Common myeloid progenitor, CD34-positive (primary cell): ENCODE measurements around the gene PNMT.

Experiments used
- CTCF ChIA-PET: fragments of 350-600 bp; sonication (Branson Sonifier 250); formaldehyde crosslinking; loops from one replicate; lab custom pipeline; 2021; ENCODE audit warnings: antibody characterized with exemption; lab: Charles Lee
- POLR2A ChIA-PET: fragments of 350-600 bp; sonication (Branson Sonifier 250); formaldehyde crosslinking; loops from one replicate; lab custom pipeline; 2021; ENCODE audit warnings: antibody characterized with exemption; lab: Charles Lee
- DNase-seq, 3 donors: peaks; one replicate each; pipeline versions ENCODE4 v3.0.0 to v3.0.0-alpha.2; 2013
- H3K27ac ChIP-seq, 2 experiments: 1 replicate in 1 of 2; 2 replicates in 1 of 2; pipeline ENCODE4 v1.7.0; 2013; ENCODE audit warnings: inconsistent platforms in 2 of 2, low read length in 2 of 2, mild to moderate bottlenecking in 2 of 2, low read depth in 1 of 2, moderate library complexity in 1 of 2; ENCODE audit not compliant: severe bottlenecking in 2 of 2, insufficient read depth in 1 of 2, poor library complexity in 1 of 2
- H3K27me3 ChIP-seq, 5 experiments: replicated peaks in 2 of 5; 1 replicate in 3 of 5; 2 replicates in 2 of 5; pipeline versions ENCODE4 v1.6.1 to v1.7.0; 2013; ENCODE audit warnings: low read length in 4 of 5, mild to moderate bottlenecking in 2 of 5, moderate library complexity in 2 of 5, inconsistent platforms in 1 of 5; ENCODE audit not compliant: insufficient read depth in 5 of 5, control insufficient read depth in 4 of 5
- H3K36me3 ChIP-seq, 4 experiments: 1 replicate in 2 of 4; 2 replicates in 2 of 4; pipeline versions ENCODE4 v1.6.1 to v1.7.0; 2013; ENCODE audit warnings: low read length in 3 of 4, control low read depth in 1 of 4, mild to moderate bottlenecking in 1 of 4; ENCODE audit not compliant: control insufficient read depth in 4 of 4, insufficient read depth in 4 of 4
- H3K4me1 ChIP-seq, 4 experiments: 1 replicate in 3 of 4; 2 replicates in 1 of 4; pipeline versions ENCODE4 v1.6.1 to v1.7.1; 2013; ENCODE audit warnings: low read length in 3 of 4, mild to moderate bottlenecking in 3 of 4, control low read depth in 1 of 4, inconsistent platforms in 1 of 4, moderate library complexity in 1 of 4; ENCODE audit not compliant: control insufficient read depth in 4 of 4, insufficient read depth in 4 of 4; ENCODE audit errors: control extremely low read depth in 1 of 4
- H3K4me3 ChIP-seq, 7 experiments: 1 replicate in 4 of 7; 2 replicates in 3 of 7; pipeline versions ENCODE4 v1.5.1 to v1.7.0; 2013; ENCODE audit warnings: mild to moderate bottlenecking in 7 of 7, low read length in 6 of 7, moderate library complexity in 6 of 7, inconsistent platforms in 2 of 7, low read depth in 2 of 7, control low read depth in 1 of 7; ENCODE audit not compliant: insufficient read depth in 4 of 7, control insufficient read depth in 1 of 7; ENCODE audit errors: extremely low read depth in 1 of 7
- H3K9me3 ChIP-seq, 5 experiments: 1 replicate in 4 of 5; 2 replicates in 1 of 5; pipeline versions ENCODE4 v1.6.1 to v1.7.1; 2013; ENCODE audit warnings: low read length in 4 of 5, mild to moderate bottlenecking in 2 of 5, inconsistent platforms in 1 of 5, low read depth in 1 of 5, moderate library complexity in 1 of 5; ENCODE audit not compliant: control insufficient read depth in 4 of 5, insufficient read depth in 2 of 5; ENCODE audit errors: control extremely low read depth in 1 of 5
- WGBS: methylation state at CpG from one replicate; pipeline ENCODE4 v1.1.5; 2013; ENCODE audit not compliant: insufficient coverage; 5-methylcytosine and 5-hydroxymethylcytosine counted together

Gene PNMT

DNA sequence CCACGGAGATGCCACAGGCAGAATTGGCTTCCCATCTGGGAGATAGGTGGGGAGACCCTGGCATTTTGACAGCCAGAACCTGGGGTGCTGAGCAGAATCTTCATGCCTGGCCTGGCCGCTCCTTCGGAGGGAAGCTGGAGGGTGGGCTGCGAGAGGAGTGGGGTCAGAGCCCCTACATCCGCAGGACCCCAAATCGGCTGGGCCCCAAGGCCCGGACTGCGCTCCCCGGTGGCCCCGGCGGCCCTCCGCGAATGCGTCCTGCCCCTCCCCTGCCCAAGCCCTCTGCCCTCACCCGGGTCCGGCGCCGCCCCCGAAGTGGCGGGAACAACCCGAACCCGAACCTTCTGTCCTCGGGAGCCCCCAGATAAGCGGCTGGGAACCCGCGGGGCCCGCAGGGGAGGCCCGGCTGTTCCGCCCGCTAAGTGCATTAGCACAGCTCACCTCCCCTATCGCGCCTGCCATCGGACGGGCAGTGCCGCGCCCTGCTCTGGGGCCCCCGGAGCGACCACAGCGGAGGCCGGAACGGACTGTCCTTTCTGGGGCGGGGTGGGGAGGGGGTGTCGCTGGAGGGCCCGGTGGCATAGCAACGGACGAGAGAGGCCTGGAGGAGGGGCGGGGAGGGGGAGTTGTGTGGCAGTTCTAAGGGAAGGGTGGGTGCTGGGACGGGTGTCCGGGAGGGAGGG, 850 bp upstream of the PNMT start:
- Histone ChIP-seq H3K4me1 (peaks cover 0 to 66% (median 36%) of the 10 kb centered on the region in 4 experiments), H3K36me3 (peaks cover 0 to 7% (median 3%) of the 10 kb centered on the region in 4 experiments), H3K4me3 (peak overlapping the region in 4 of 7 experiments; percentile 17 to 63 (median 41)), H3K27ac (peak overlapping the region in 1 of 2 experiments; percentile 43), H3K9me3 (no peaks in the 10 kb centered on the region), H3K27me3 (peaks cover 0 to 31% (median 11%) of the 10 kb centered on the region in 5 experiments)
- peak in 1 of 3 donors; percentile 52 for DNase-seq
- ChIA-PET POLR2A (no interaction called here), CTCF (interaction anchor here (2.4 to 22.5 kb wide), 4 partner anchors 10 to 42 kb away, joined by 23 to 445 read pairs (median 91); partner anchors contain the start of gene PPP1R1B)
- 5% methylated on average over 33 of the region's 49 CpGs for WGBS

DNA sequence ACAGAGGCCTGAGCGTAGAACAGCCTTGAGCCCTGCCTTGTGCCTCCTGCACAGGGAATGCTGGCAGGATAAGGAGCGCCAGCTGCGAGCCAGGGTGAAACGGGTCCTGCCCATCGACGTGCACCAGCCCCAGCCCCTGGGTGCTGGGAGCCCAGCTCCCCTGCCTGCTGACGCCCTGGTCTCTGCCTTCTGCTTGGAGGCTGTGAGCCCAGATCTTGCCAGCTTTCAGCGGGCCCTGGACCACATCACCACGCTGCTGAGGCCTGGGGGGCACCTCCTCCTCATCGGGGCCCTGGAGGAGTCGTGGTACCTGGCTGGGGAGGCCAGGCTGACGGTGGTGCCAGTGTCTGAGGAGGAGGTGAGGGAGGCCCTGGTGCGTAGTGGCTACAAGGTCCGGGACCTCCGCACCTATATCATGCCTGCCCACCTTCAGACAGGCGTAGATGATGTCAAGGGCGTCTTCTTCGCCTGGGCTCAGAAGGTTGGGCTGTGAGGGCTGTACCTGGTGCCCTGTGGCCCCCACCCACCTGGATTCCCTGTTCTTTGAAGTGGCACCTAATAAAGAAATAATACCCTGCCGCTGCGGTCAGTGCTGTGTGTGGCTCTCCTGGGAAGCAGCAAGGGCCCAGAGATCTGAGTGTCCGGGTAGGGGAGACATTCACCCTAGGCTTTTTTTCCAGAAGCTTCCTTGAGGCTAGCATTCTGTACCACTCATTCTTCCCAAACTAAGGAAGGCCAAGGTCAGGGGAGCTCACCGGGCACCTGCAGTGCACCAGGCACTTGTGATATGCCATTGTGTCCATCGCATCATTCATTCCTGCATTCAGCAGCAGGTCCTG, 1.9 kb downstream of the PNMT start:
- DNase-seq: no peak
- WGBS: 96% methylated on average over 19 of the region's 23 CpGs
- Histone ChIP-seq H3K4me3 (no peak overlapping the region), H3K27me3 (peaks cover 0 to 31% (median 11%) of the 10 kb centered on the region in 5 experiments), H3K36me3 (no peaks in the 10 kb centered on the region), H3K9me3 (no peaks in the 10 kb centered on the region), H3K27ac (no peak overlapping the region), H3K4me1 (peaks cover 0 to 43% (median 25%) of the 10 kb centered on the region in 4 experiments)
- CTCF ChIA-PET: interaction anchor here (0.7 to 22.5 kb wide), 14 partner anchors 9 to 175 kb away, joined by 3 to 445 read pairs (median 6); partner anchors contain the start of genes MIEN1, PGAP3 and PPP1R1B
- POLR2A ChIA-PET: no interaction called here

DNA sequence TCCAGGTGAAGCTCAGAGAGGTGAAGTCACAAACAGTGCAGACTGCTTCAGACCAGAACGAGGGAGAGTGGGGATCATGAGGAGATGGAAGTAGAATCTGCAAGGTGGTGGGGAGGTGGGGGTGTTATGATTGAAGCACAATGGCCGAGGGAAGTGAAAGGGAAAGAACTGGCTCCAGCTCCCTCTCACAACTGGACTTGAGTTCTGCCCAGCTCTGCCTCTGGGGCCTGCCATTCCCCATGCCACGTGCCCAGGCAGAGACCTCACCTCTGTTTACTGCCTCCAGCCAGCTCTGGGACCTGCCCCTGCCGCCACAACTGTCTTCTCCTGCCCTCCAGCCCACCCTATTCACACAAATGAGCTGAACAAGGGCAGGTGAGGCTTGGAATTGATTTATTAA, 2.5 kb downstream of the PNMT start:
- Histone ChIP-seq H3K4me3 (no peak overlapping the region), H3K27me3 (peaks cover 0 to 31% (median 11%) of the 10 kb centered on the region in 5 experiments)
- WGBS: 95% methylated on average over 3 of the region's 4 CpGs

DNA sequence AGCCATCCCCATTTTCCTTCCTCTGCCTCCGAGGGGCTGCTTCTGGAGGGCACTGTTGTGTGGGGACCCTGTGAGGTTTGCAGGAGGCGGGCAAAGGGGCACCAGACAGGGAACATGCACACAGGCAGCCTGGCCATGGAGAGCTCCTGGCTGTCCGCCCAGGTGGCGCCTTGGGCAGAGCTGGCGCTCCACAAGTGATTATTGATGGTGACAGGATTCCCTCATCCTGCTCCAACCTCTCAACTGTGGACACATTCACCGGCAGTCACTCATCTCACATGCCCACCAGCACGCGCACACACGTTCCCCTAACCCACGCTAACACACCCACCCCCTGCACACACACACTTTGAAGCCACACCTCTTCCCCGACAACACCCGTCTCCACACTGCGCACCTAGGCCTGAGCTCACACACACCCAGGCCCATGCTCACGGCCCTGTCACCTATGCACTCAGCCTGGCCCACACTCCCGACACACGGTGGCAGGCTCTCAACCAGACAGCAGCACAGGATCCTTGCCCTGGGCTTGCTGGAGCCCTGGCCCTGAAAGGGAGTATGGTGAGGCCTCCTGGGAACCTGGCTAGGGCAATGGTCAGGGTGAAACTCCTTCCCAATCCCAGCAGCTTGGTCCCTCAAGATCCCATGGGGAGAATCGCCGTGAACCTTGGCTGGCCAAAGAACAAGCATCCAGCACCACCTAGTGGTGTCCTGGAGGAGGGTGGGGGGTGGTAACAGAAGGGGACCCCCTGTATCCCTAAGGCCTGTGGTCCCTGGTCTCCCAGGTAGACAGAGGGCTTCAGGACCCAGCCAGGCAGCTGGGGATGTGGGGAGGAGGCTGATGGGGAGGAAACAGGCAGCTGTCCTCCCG, 3.6 kb downstream of the PNMT start:
- H3K27ac ChIP-seq: no peak overlapping the region
- WGBS: 56% methylated on average over 15 of the region's 19 CpGs
- no peaks in the 10 kb centered on the region for H3K36me3 ChIP-seq
- no peaks in the 10 kb centered on the region for H3K9me3 ChIP-seq
- H3K4me3 ChIP-seq: peak overlapping the region in 2 of 7 experiments; percentile 24 to 55
- peaks cover 0 to 43% (median 32%) of the 10 kb centered on the region in 4 experiments for H3K4me1 ChIP-seq
- H3K27me3 ChIP-seq: peaks cover 0 to 25% (median 9%) of the 10 kb centered on the region in 5 experiments
- peak in 2 of 3 donors; percentile 49 to 53 for DNase-seq
- ChIA-PET CTCF (interaction anchor here (0.7 to 22.5 kb wide), 19 partner anchors 8 to 99 kb away, joined by 3 to 445 read pairs (median 6); partner anchors contain the start of genes MIEN1, PGAP3 and PPP1R1B), POLR2A (no interaction called here)

More for the DNA sequence above, 2.5 kb downstream of the PNMT start:
- Histone ChIP-seq H3K9me3 (no peaks in the 10 kb centered on the region), H3K4me1 (peaks cover 0 to 39% (median 26%) of the 10 kb centered on the region in 4 experiments), H3K36me3 (no peaks in the 10 kb centered on the region), H3K27ac (no peak overlapping the region)
- DNase-seq: no peak
- CTCF ChIA-PET: interaction anchor here (0.8 to 22.5 kb wide), 13 partner anchors 9 to 175 kb away, joined by 3 to 445 read pairs (median 6); partner anchors contain the start of genes MIEN1, PGAP3 and PPP1R1B
- POLR2A ChIA-PET: no interaction called here

DNA sequence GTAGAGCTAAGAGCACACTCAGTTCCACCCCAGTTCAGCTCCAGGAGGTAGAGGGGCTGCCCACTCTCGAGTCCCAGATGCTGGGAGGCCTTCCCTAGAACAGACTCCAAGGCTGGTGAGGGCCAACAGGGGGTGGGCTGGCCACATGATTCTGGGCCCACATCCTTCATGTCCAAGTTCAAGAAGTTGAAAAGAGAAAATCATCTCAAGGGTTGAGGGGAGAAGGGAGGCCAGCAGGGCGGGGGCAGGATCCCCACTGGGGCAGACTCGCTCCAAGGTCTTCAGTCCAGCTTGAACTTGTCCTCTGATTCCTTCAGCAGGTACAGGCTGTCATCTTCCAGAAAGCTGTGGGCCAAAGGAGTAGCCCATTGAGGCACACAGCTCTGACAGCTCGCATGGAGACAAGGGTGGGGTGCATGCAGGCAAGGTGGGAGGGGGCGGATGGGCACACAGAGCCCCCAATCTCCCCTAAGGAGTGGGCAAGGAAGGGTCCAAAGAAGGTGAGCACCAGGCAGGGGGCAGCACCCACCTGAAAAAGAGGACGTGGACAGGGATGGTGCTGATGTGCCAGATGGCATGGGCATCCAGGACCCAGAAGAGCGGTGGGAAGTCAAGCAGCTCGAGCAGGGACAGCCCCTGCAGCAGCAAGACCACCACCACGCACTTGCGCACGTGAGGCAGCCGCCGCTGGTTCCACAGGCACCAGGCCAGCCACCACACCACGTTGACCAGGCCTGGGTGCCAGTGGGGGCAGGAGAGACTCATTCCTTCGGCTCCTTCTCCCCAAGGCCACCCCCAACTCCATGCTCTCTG, 4.5 kb downstream of the PNMT start:
- Histone ChIP-seq H3K27ac (no peak overlapping the region), H3K9me3 (no peaks in the 10 kb centered on the region), H3K4me3 (no peak overlapping the region), H3K4me1 (peaks cover 4 to 42% (median 31%) of the 10 kb centered on the region in 4 experiments), H3K27me3 (peaks cover 0 to 22% (median 6%) of the 10 kb centered on the region in 5 experiments), H3K36me3 (no peaks in the 10 kb centered on the region)
- ChIA-PET CTCF (interaction anchor here (0.6 to 22.5 kb wide), 15 partner anchors 12 to 596 kb away, joined by 3 to 445 read pairs (median 3); partner anchors contain the start of genes PGAP3 and PPP1R1B), POLR2A (interaction anchor here (1.1 kb wide), 1 partner anchor 49 kb away, joined by 3 read pairs; no protein-coding TSS in a partner anchor)
- DNase-seq: no peak
- 92% methylated on average over 14 of the region's 15 CpGs for WGBS
